ENCODE measurements around the gene PSENEN.

PSENEN gene

GRCh38 chr19:35745328-35746086, at the start of gene PSENEN, which contains the start of gene U2AF1L4:
TSS of gene PSENEN (plus strand) at chr19:35745651. CDS start at chr19:35745931, 280 bp downstream.
TSS of gene U2AF1L4 (minus strand) at chr19:35745418. CDS start at chr19:35745391, 27 bp downstream.
- DNase-seq: peak; percentile 100

- no peak for DNase-seq
Observed at GRCh38 chr19:35695895-35696422, 49.5 kb upstream of the PSENEN start.

GRCh38 chr19:35696835-35697234, 48.6 kb upstream of the PSENEN start:
- DNase-seq: no peak

GRCh38 chr19:35702223-35703012, 43.0 kb upstream of the PSENEN start:
- peak; percentile 99 for DNase-seq

GRCh38 chr19:35703343-35703742, 42.1 kb upstream of the PSENEN start:
- no peak for DNase-seq

GRCh38 chr19:35704218-35704617, 41.2 kb upstream of the PSENEN start, which contains the start of gene ZBTB32:
TSS of gene ZBTB32 (plus strand) at chr19:35704558. CDS start at chr19:35714627, 10,069 bp downstream.
- no peak for DNase-seq

GRCh38 chr19:35708391-35708790, 37.1 kb upstream of the PSENEN start:
- no peak for DNase-seq

GRCh38 chr19:35710784-35711723, 34.4 kb upstream of the PSENEN start:
- DNase-seq: no peak

- DNase-seq: no peak
Observed at GRCh38 chr19:35712567-35713505, 32.6 kb upstream of the PSENEN start.

GRCh38 chr19:35713506-35713850, 32.0 kb upstream of the PSENEN start:
- DNase-seq: no peak

GRCh38 chr19:35713904-35714495, 31.5 kb upstream of the PSENEN start:
- no peak for DNase-seq

- DNase-seq: no peak
Observed at GRCh38 chr19:35714601-35715354, 30.7 kb upstream of the PSENEN start.

GRCh38 chr19:35715355-35715809, 30.1 kb upstream of the PSENEN start:
- no peak for DNase-seq

- peak; percentile 72 for DNase-seq
Observed at GRCh38 chr19:35715981-35716800, 29.3 kb upstream of the PSENEN start.

GRCh38 chr19:35716801-35717664, 28.4 kb upstream of the PSENEN start:
- DNase-seq: peak; percentile 95

- no peak for DNase-seq
Observed at GRCh38 chr19:35717665-35718344, 27.6 kb upstream of the PSENEN start, which contains the start of gene KMT2B. TSS of gene KMT2B (plus strand) at chr19:35718003. CDS start at chr19:35718019, 16 bp downstream.

- no peak for DNase-seq
Observed at GRCh38 chr19:35718345-35719041, 27.0 kb upstream of the PSENEN start.
